Left ventricle myocardium inferior (tissue), 1 donor: ENCODE data around the gene PLEKHG4B. TPM values are rescaled to one million over a fixed set of nuclear protein-coding genes. Genes with fewer than 3 reads are reported as not detected.

ENCODE experiments used
- DNase-seq: peaks from one replicate; pipeline ENCODE4 v3.0.0-alpha.2; 2020
- H3K27ac ChIP-seq: fragments of 200-600 bp; replicated peaks from 2 replicates; pipeline ENCODE4 v1.8.0; 2021
- H3K27me3 ChIP-seq: fragments of 200-600 bp; 2 replicates; pipeline ENCODE4 v1.8.0; 2021; ENCODE audit warnings: low read depth
- H3K36me3 ChIP-seq: fragments of 200-600 bp; 2 replicates; pipeline ENCODE4 v1.8.0; 2021
- H3K4me1 ChIP-seq: fragments of 200-600 bp; 2 replicates; pipeline ENCODE4 v1.8.0; 2021
- H3K4me3 ChIP-seq: fragments of 200-600 bp; 2 replicates; pipeline ENCODE4 v1.8.0; 2021; ENCODE audit warnings: mild to moderate bottlenecking, moderate library complexity
- H3K9me3 ChIP-seq: fragments of 200-600 bp; replicated peaks from 2 replicates; pipeline ENCODE4 v1.8.0; 2021
- intact Hi-C: fragments of 100-400 bp; cut with micrococcal nuclease; formaldehyde crosslinking; loops from one replicate; pipeline ENCODE4 v1.11.0; 2022
- total RNA-seq: library from RNA; stranded (reverse); fragmentation: NEBNext Ultra II Directional; extraction: Animal tissue kit (Norgen Biotek cat#: 25700); gene quantifications from one replicate; pipeline ENCODE4 v1.2.1, GENCODE V29; 2021
- TF ChIP-seq, protein P1 (sequence below): fragments of 200-600 bp; IDR thresholded peaks from 2 replicates; pipeline ENCODE4 v1.8.0; 2021; ENCODE audit warnings: antibody characterized with exemption, mild to moderate bottlenecking, borderline replicate concordance
- donor health status: DM: no; HTN: yes; CAD: no; lungs with severe emphysema.

Gene PLEKHG4B
- total RNA-seq, 1 donor from 2014 or later, result not detected

DNA sequence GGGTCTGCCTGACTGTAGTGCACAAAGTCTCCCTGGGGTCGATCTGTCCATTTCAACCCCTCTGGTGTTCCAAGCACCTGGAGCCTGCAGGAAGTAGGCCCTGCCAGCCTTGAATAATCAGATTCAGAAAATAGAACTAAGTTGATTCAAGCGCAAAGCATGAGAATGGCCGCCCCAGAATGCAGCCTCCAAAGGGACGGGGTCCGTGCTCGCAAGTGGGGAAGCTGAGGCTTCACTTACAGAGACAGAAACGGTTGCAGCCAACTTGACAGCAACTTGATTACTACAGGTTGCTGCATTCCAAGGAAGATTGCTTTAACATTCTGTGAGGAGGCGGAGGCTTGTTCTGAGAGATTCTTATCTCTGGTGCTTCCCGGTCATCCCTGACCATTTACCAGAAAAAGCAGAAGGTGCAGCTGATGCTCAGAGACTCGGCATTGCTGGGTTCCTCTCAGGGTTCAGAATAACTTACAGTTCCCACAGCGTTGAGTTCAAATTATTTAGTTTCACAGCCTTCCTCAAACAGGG, 84.4 kb downstream of the PLEKHG4B start:
- DNase-seq, result no peak
- H3K36me3 ChIP-seq, result no peaks in the 10 kb centered on the region
- H3K27me3 ChIP-seq, result peaks cover 13% of the 10 kb centered on the region

DNA sequence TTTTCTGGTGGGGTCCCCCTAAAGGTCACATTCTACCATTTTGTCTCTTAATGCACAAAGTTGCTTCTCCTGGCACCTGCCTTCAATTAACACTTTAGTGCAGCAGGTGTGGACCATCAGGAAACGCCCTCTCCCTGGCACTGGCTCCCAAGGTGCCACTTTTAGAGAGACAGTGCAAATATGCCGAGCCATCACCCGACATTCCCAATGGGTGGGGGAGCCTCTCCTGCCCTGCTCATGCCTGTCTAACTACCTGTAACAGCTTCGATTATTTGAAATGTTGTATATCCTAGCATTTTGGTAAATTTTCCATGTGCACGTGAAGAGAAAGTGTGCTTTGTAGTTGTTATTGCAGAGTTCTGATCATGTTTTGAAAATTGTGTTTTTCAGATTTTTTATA, 86.1 kb downstream of the PLEKHG4B start:
- intact Hi-C loops, result no loop called here
- TF ChIP-seq, protein P1, sequence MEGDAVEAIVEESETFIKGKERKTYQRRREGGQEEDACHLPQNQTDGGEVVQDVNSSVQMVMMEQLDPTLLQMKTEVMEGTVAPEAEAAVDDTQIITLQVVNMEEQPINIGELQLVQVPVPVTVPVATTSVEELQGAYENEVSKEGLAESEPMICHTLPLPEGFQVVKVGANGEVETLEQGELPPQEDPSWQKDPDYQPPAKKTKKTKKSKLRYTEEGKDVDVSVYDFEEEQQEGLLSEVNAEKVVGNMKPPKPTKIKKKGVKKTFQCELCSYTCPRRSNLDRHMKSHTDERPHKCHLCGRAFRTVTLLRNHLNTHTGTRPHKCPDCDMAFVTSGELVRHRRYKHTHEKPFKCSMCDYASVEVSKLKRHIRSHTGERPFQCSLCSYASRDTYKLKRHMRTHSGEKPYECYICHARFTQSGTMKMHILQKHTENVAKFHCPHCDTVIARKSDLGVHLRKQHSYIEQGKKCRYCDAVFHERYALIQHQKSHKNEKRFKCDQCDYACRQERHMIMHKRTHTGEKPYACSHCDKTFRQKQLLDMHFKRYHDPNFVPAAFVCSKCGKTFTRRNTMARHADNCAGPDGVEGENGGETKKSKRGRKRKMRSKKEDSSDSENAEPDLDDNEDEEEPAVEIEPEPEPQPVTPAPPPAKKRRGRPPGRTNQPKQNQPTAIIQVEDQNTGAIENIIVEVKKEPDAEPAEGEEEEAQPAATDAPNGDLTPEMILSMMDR, result no peak
- H3K4me3 ChIP-seq, result no peak overlapping the region
- H3K36me3 ChIP-seq, result no peaks in the 10 kb centered on the region
- H3K27ac ChIP-seq, result no peak overlapping the region
- no peaks in the 10 kb centered on the region for H3K9me3 ChIP-seq
- H3K4me1 ChIP-seq, result peaks cover 15% of the 10 kb centered on the region
- no peak for DNase-seq
- peaks cover 19% of the 10 kb centered on the region for H3K27me3 ChIP-seq

More for the DNA sequence above, 84.4 kb downstream of the PLEKHG4B start:
- intact Hi-C loops, result no loop called here
- H3K9me3 ChIP-seq, result no peaks in the 10 kb centered on the region
- no peak overlapping the region for H3K4me3 ChIP-seq
- H3K4me1 ChIP-seq, result peaks cover 11% of the 10 kb centered on the region
- H3K27ac ChIP-seq, result no peak overlapping the region
- TF ChIP-seq, protein P1, result no peak

DNA sequence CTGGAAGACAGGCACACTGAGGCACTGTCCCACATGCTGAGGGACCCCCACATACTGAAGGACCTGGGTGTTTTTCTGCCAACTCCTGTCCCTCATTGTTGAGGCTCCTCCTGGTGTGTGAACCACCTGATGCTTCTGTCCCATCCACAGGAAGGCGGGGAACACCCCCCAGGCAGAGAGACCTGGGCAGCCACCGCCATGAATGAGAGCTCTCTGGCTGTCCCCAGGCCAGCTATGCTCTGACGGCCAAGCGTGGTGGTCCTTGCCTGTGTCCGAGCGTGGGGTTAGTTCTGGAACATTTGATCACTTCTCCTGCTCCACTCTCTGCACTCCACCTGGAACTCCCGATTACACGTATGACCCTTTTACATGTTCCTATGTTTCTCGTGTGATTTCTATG, 87.4 kb downstream of the PLEKHG4B start:
- no peaks in the 10 kb centered on the region for H3K36me3 ChIP-seq
- no peak for DNase-seq
- H3K27me3 ChIP-seq, result peaks cover 14% of the 10 kb centered on the region
- no peak overlapping the region for H3K27ac ChIP-seq
- peaks cover 20% of the 10 kb centered on the region for H3K4me1 ChIP-seq
- H3K4me3 ChIP-seq, result no peak overlapping the region
- no peaks in the 10 kb centered on the region for H3K9me3 ChIP-seq
- TF ChIP-seq, protein P1, result no peak
- intact Hi-C loops, result no loop called here

DNA sequence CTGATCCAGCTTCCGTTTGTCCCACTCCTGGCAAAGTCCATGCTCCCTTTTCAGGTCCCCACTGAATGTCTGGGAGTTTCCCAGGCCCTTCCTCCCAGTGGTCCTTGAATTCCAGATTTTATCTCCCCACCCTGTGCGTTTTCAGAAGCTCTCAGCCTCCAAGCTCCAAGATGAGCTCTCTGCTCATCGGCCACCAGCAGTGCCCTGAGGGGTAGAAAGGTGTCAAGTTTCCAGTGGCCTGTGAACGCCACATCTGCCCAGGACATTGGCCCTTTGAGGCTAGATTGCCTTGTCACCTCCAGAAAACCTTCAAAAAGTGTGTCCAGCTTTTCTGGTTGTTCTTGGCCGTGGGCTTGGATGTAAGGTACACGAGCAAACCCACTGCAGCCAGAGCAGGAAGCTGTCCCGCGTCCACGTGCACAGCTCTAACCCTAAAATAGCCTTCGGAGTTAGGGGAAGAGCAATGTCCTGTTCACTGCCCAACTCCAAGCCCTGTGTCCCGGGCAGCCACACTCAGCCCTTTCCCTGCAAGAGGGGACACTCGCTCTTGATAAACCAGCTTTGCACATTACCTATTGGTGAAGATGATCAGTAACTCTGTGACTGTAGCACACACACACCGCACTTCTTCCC, 88.4 kb downstream of the PLEKHG4B start:
- no peaks in the 10 kb centered on the region for H3K36me3 ChIP-seq
- no peak overlapping the region for H3K27ac ChIP-seq
- DNase-seq, result no peak
- no peaks in the 10 kb centered on the region for H3K9me3 ChIP-seq
- TF ChIP-seq, protein P1, result no peak
- intact Hi-C loops, result no loop called here
- peaks cover 20% of the 10 kb centered on the region for H3K4me1 ChIP-seq
- H3K27me3 ChIP-seq, result peaks cover 14% of the 10 kb centered on the region
- no peak overlapping the region for H3K4me3 ChIP-seq

DNA sequence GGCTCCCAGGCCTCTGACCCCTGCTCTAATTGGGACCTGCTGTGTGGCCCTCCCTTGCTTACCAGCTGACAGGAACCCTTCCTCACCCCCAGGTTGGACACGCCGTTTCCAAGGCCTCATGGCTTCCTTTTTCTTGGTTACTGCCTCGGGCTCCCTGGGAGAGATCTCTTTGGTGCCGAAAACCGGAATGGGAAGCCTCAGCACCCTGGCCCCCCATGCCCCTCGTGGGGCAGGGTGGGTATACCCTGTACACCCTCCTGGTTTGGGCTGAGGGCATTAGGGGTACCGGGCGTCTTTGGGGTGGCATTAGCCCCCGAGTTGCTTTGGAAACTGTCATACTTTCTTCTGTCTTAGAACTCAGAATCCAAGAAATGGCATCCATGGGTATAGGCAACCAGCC, 89.2 kb downstream of the PLEKHG4B start:
- peaks cover 14% of the 10 kb centered on the region for H3K27me3 ChIP-seq
- no peak for DNase-seq
- intact Hi-C loops, result no loop called here
- H3K27ac ChIP-seq, result no peak overlapping the region
- TF ChIP-seq, protein P1, result no peak
- H3K4me1 ChIP-seq, result peaks cover 20% of the 10 kb centered on the region
- no peaks in the 10 kb centered on the region for H3K9me3 ChIP-seq
- H3K4me3 ChIP-seq, result no peak overlapping the region
- H3K36me3 ChIP-seq, result no peaks in the 10 kb centered on the region
